ENCODE measurements around the gene STX7. TPM values are rescaled to one million over a fixed set of nuclear protein-coding genes. Genes with fewer than 3 reads are reported as not detected.

Gene STX7
- total RNA-seq, 1 donor from 2014 or later, result 27.8 TPM

- Histone ChIP-seq H3K27ac (no peak within 1 kb of the TSS), H3K79me2 (ENCODE audit: low read depth) (no peaks in the 10 kb centered on the region), H3F3A (ENCODE audit: low read depth) (no peaks in the 10 kb centered on the region), H3K9ac (no peak within 1 kb of the TSS), H4K20me1 (ENCODE audit: low read depth) (no peaks in the 10 kb centered on the region), H3K4me2 (peak within 1 kb of the TSS; percentile 92), H3K4me3 (peak within 1 kb of the TSS; percentile 82), H3K36me3 (no peaks in the 10 kb centered on the region), H3K4me1 (no peaks in the 10 kb centered on the region), H3K27me3 (peaks cover 81% of the 10 kb centered on the region), H3K9me3 (ENCODE audit: low read depth) (no peaks in the 10 kb centered on the region), H2AFZ (replicated peaks) (peak within 1 kb of the TSS; percentile 97)
- Mint-ChIP-seq H3K4me1 (no peaks in the 10 kb centered on the region), H3K27ac (no peak within 1 kb of the TSS), H3K9me3 (no peaks in the 10 kb centered on the region), H3K4me3 (peak within 1 kb of the TSS; percentile 86), H3K36me3 (no peaks in the 10 kb centered on the region), H3K27me3 (ENCODE audit: insufficient read depth, low read depth) (peaks cover 31% of the 10 kb centered on the region)
- DNase-seq (ENCODE audit: low spot score), result peak; percentile 84
- TF ChIP-seq EZH2phosphoT487 (IDR thresholded peaks at IDR 0.05) (no peak), CTCF (IDR thresholded peaks at IDR 0.05) (peak; percentile 8), EZH2 (IDR thresholded peaks at IDR 0.05) (peak; percentile 77)
Observed at GRCh38 chr6:132400883-132401617, 111.9 kb downstream of the STX7 start, which contains the start of gene MOXD1. MOXD1 (minus strand) TSS chr6:132401475; CDS start chr6:132401426, 49 bp downstream.

- Mint-ChIP-seq H3K27me3 (ENCODE audit: insufficient read depth, low read depth) (peaks cover 32% of the 10 kb centered on the region), H3K27ac (no peak overlapping the region), H3K36me3 (no peaks in the 10 kb centered on the region), H3K9me3 (peaks cover 3% of the 10 kb centered on the region), H3K4me1 (no peaks in the 10 kb centered on the region), H3K4me3 (peak overlapping the region; percentile 86)
- H3K27me3 ChIP-seq, result peaks cover 79% of the 10 kb centered on the region
- no peaks in the 10 kb centered on the region for H3K36me3 ChIP-seq
- no peaks in the 10 kb centered on the region for H3K9me3 ChIP-seq (ENCODE audit: low read depth)
- no peaks in the 10 kb centered on the region for H3K4me1 ChIP-seq
- no peaks in the 10 kb centered on the region for H3F3A ChIP-seq (ENCODE audit: low read depth)
- no peak overlapping the region for H3K9ac ChIP-seq
- no peaks in the 10 kb centered on the region for H4K20me1 ChIP-seq (ENCODE audit: low read depth)
- DNase-seq (ENCODE audit: low spot score), result peak; percentile 37
- H3K4me3 ChIP-seq, result peak overlapping the region; percentile 82
- H2AFZ ChIP-seq (replicated peaks), result peak overlapping the region; percentile 97
- TF ChIP-seq EZH2phosphoT487 (IDR thresholded peaks at IDR 0.05), result peak; percentile 33
- TF ChIP-seq EZH2 (IDR thresholded peaks at IDR 0.05), result no peak
- H3K79me2 ChIP-seq (ENCODE audit: low read depth), result no peaks in the 10 kb centered on the region
- no peak overlapping the region for H3K27ac ChIP-seq
- peak overlapping the region; percentile 92 for H3K4me2 ChIP-seq
Observed at GRCh38 chr6:132400555-132400882, 112.4 kb downstream of the STX7 start.

GRCh38 chr6:132399376-132400074, 113.4 kb downstream of the STX7 start:
- H3K27ac Mint-ChIP-seq, result no peak overlapping the region
- peaks cover 69% of the 10 kb centered on the region for H3K27me3 ChIP-seq

More at GRCh38 chr6:132399376-132400074, 113.4 kb downstream of the STX7 start:
- Histone ChIP-seq H3K9me3 (ENCODE audit: low read depth) (peaks cover 8% of the 10 kb centered on the region), H3K4me2 (no peak overlapping the region), H3K9ac (no peak overlapping the region), H3K4me1 (no peaks in the 10 kb centered on the region), H2AFZ (replicated peaks) (no peak overlapping the region), H3K4me3 (no peak overlapping the region), H4K20me1 (ENCODE audit: low read depth) (no peaks in the 10 kb centered on the region), H3K27ac (no peak overlapping the region), H3K79me2 (ENCODE audit: low read depth) (no peaks in the 10 kb centered on the region), H3K36me3 (no peaks in the 10 kb centered on the region), H3F3A (ENCODE audit: low read depth) (no peaks in the 10 kb centered on the region)
- H3K36me3 Mint-ChIP-seq, result no peaks in the 10 kb centered on the region
- peaks cover 32% of the 10 kb centered on the region for H3K27me3 Mint-ChIP-seq (ENCODE audit: insufficient read depth, low read depth)
- no peak for DNase-seq (ENCODE audit: low spot score)
- no peaks in the 10 kb centered on the region for H3K4me1 Mint-ChIP-seq
- H3K4me3 Mint-ChIP-seq, result peak overlapping the region; percentile 86
- peaks cover 12% of the 10 kb centered on the region for H3K9me3 Mint-ChIP-seq
- no peak for TF ChIP-seq EZH2phosphoT487 (IDR thresholded peaks at IDR 0.05)
- TF ChIP-seq EZH2 (IDR thresholded peaks at IDR 0.05), result no peak
- TF ChIP-seq CTCF (IDR thresholded peaks at IDR 0.05), result no peak

Small RNA genes lying within 50 kb of the gene (small RNA-seq; reads per million reads assigned to genes)
- gene TAAR7P, result not detected

Other genes starting within 250 kb of the STX7 start
- gene MOXD1, start 111.6 kb downstream of the STX7 start, total RNA-seq (ENCODE audit: low replicate concordance), result 2.3 and 4.8 TPM in 2 replicates
- not detected in 2 replicates for gene TAAR9, start 25.2 kb upstream of the STX7 start, total RNA-seq (ENCODE audit: low replicate concordance)
- gene TAAR8, start 39.6 kb upstream of the STX7 start, total RNA-seq (ENCODE audit: low replicate concordance), result not detected in 2 replicates
- gene TAAR6, start 57.2 kb upstream of the STX7 start, total RNA-seq (ENCODE audit: low replicate concordance), result not detected in 2 replicates
- not detected in 2 replicates for gene TAAR5, start 76.6 kb upstream of the STX7 start, total RNA-seq (ENCODE audit: low replicate concordance)
- not detected in 2 replicates for gene TAAR2, start 111.2 kb upstream of the STX7 start, total RNA-seq (ENCODE audit: low replicate concordance)
- not detected in 2 replicates for gene TAAR1, start 146.1 kb upstream of the STX7 start, total RNA-seq (ENCODE audit: low replicate concordance)
- not detected in 2 replicates for gene VNN1, start 200.9 kb upstream of the STX7 start, total RNA-seq (ENCODE audit: low replicate concordance)
- not detected in 2 replicates for gene VNN2, start 244.8 kb upstream of the STX7 start, total RNA-seq (ENCODE audit: low replicate concordance)

Measured in neural progenitor cell (in vitro differentiated cells).